GM19455 (cell line): ENCODE results near the gene MSH3.
A peak's percentile ranks its signal among the peaks of the same experiment; 100 is the strongest.
"Not testable (repeated sequence)": the region's sequence is repeated elsewhere in the genome, so short reads cannot be mapped to it uniquely, and the experiment has no call there.

ENCODE experiments used
- ATAC-seq: cut with Tn5 transposase; IDR thresholded peaks from one replicate; pipeline ENCODE4 v1.9.1; 2021; ENCODE audit not compliant: unreplicated experiment

The MSH3 gene

DNA sequence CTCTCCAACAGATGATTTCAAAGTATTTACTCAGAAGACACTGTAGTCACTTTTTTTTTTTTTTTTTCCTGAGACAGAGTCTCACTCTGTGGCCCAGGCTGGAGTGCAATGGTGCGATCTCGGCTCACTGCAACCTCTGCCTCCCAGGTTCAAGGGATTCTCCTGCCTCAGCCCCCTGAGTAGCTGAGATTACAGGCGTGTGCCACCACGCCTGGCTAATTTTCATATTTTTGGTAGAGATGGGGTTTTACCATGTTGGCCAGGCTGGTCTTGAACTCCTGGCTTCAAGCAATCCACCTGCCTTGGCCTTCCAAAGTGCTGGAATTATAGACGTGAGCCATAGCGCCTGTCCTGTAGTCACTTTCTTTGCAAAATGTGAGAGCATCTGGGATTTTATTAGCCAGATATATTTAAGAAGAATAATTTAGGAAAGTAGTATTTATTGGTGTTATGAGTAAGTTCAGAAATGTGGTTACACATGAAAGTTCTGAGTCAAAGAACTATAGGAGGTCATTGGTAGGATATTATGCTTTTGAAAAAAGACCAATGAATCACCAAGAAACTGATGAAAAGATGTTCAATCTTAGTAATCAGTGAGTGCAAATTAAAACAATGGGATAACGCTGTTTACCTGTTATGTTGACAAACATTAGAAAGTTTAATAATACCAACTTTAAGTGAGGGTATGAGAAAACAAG is 135.0 kb downstream of the MSH3 start:
- ATAC-seq: not testable (repeated sequence)

DNA sequence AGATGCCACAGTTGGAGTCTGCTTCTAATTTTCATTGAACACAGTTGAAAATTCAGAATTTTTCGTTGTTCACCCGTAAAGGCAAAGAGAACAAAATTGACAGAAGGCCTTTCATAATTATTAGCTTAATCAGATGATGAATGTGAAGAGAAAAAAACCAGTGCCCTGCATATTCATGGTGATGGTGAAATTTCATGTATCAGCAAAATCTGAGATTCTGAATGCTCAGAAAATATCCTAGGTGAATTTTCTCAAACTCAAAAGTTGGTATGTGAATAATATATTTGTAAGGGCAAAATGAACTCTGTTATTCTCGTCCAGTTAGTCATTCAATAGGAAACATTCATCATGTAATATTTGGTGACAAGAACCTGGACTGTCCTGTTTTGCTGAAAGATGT is 136.2 kb downstream of the MSH3 start:
- ATAC-seq: no peak

DNA sequence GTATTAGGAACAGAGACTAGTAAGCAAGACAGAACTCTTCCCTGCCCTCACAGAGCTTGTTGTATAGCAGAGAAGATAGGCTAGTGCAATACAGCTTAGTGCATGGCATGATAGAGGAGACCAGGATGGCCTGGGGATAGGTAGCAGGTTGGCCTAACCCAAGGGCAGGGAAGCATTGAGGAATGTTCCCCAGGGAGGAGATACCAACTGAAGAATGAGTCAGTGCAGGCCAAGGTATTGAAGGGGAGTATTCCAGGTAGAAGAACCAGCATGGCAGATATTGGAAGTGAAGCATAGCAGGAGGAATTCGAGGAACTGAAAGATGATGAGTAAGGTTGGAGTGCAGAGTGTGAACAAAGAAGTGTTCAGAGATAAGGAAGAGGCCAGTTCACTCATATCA is 138.9 kb downstream of the MSH3 start:
- ATAC-seq: no peak

DNA sequence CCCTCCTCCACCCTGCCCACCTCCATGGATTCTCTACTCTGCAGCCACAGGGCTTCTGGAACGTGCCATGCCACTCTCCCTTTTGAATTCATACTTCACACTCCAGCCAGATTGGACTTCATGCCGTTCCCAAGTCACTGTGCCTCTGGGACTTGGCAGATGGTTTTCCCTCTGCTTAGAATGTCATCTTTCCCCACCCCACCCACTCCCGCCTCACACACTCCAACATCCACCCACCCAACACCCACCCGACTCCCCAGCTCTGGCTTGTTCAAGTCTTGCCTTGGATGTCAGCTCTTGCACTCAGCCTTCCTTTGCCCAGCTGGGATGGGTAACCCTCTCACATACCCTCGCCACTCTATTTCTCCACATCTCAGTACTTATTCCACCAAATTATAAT is 142.4 kb downstream of the MSH3 start:
- no peak for ATAC-seq

DNA sequence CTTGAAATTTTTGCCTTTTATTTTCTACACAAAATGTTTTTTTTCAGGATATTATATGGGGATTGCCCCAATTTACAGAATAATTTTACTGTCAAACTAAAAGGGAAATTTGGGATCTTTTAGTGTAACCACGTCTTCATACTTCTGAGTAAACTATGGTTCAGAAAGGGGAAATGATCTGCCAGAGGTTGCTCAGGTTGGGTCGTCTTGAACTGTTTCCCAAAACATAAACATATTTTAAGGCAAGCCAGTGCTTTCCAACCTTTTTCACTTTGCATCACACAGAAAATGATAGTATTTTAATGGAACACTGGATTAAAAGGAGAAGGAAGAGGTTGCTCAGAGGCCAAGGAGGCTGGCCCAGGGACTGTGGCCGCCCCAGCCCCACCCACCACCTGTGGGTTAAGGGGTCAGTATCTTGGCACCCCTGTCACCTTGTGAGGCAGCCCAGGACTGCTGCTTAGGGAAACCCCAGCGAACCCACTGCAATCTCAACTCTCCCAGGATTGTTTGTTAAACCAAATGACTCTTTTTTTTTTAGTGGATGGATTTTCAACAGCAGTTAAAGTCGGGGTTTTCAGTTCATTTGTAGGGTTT is 143.1 kb downstream of the MSH3 start:
- no peak for ATAC-seq

DNA sequence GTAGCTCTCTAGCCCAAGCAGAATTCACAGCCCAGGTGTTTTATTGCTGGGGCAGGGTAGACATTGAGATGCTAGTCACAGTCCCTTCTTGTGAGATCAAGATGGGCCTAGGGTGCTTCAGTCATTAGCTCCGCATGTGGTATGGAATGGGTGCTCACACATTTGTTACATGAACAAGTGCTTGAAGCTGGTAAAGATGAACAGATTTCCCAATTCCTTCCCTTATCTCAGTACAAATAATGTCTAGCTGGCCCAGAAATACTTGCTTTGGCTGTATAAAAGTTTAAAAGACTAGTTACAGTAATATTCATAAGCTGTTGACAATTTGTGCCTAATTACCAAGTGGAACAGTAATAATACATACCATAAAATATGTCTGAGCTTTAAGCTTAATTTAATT is 143.7 kb downstream of the MSH3 start:
- no peak for ATAC-seq

DNA sequence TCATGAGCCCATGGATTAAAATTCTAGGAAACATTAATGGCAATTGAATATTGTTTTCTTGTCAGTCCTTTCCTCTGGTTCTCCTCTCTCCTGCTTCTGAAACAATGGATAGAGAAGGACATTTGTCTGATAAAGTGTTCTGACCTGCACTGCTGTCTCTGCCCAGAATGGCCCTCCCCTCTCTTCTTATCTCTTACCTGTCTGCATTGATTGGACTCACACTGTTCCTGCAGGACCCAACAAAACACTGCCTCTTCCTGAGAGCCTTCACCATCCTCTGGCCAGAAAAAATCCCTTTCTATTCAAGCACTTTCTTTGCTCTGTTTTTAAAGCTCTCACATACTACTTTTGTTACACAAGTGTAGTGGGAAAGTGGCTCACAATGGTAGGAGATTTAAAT is 144.2 kb downstream of the MSH3 start:
- no peak for ATAC-seq

DNA sequence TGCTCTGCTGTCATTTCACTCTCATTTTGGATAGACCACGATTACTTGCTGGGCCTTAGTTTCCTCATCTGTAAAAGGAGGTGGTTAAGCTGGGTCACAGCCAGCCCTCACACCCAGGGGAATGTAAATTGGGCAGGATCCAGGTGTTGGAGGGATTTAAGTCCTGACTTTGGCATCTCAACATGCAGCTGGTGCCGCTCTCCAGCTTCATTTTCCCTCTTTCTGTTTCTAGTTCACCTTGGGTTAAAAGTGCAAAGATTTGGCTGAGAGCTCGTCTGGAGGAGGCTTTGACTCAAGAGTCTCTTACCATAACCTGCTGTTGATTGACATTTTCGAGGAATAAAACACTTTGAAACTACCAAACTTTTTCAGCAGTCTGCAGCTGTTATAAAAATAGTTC is 144.6 kb downstream of the MSH3 start:
- no peak for ATAC-seq

DNA sequence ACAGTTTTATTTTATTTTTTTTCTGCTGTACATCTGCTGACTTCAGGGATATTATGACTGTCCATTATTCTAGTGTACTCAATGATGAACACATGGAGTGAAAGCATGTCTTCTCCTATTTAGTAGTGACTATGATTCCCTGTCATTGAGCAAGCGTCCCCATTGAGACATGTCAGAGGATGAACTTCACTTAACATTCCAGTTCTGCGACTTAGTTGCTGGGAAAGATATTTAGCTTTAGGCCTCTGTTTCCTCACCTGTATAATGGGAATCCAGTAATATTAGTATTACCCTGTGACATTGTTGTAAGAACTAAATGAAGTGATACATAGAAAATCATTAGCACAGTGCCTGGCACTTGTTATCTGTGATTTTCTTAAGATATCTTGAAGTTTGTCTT is 145.1 kb downstream of the MSH3 start:
- no peak for ATAC-seq

DNA sequence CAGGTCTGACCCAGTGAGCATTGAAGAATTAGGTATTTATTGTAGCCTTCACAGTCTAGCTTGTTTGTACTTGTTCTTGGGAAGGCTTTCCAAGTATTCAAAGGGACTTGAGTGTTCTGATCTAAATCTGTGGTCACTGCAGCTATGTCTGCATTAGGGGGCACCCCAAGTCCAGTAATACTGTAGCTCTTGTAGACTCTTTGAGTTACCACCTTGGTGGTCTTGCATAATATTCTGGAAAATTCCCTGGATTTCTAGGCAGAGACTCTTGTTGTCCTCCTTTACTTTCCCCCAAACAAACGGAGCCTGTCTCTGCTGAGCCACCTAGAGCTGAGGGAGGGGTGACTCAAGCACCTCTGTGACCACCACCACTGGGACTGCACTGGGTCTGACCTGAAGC is 149.9 kb downstream of the MSH3 start:
- no peak for ATAC-seq

DNA sequence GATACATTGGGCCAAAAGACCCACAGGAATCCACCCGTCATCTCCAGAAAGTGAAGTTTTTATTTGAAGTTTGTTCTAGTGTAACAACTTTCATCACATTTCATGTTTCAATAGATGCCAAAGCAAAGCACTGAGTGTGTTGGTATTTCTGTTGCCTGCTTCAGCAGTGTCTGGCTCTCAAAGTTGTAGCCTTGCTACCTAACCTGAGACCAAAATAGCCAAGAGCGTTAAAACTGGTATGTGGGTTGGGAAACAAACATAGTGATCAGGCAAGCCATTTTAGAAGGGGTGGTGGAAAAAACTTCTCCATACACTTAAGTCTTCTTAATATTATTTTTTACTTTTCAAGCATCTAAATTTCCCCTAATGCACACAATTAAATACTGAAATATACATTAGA is 150.6 kb downstream of the MSH3 start:
- no peak for ATAC-seq

DNA sequence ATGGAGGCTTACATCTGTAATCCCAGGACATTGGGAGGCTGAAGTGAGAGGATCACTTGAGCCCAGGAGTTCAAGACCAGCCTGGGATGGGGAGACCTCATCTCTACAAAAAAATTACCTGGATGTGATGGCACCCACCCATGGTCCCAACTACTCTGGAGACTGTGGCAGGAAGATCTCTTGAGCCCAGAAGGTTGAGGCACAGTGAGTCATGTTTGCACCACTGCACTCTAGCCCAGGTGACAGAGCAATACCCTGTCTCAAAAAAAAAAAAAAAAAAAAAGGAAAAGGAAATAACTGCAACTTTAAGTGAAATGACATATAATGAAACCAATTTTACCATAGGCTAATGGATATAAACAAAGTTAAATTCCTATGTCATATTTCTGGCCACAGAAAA is 152.5 kb downstream of the MSH3 start:
- ATAC-seq: no peak

DNA sequence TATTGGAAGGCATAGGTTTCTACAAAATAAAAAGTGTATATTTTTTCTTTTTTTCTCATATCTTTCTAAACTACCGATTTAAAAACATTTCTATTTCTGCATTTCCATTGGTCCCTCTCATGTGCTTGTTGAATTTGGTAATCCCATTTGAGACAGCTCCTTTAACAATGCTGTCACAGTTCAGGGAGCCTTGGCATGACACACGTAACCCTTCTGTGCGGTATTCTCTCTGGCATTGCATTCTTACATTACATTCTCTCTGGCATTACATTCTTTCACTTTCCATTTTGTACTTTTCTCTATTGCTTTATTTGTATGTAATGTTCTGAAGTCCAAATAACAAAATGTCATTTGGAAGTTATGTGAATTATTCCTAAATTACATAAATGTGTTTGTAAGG is 155.0 kb downstream of the MSH3 start:
- no peak for ATAC-seq

DNA sequence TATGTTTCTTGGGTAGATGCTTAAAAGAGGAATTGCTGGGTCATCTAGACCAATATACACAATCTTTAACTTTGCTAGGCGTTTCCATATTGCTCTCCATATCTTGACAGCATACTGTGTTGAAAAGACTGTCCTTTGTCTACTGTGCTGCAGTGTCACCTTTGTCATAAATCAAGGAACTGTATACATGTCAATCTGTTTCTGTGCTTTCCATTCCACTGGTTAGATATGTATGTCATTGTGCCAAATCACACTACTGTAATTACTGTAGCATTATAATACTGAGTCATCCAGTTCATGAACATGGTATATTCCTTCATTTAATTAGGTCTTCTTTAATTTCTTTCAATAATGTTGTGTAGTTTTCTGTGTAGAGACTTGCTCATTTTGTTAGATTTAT is 156.0 kb downstream of the MSH3 start:
- no peak for ATAC-seq

DNA sequence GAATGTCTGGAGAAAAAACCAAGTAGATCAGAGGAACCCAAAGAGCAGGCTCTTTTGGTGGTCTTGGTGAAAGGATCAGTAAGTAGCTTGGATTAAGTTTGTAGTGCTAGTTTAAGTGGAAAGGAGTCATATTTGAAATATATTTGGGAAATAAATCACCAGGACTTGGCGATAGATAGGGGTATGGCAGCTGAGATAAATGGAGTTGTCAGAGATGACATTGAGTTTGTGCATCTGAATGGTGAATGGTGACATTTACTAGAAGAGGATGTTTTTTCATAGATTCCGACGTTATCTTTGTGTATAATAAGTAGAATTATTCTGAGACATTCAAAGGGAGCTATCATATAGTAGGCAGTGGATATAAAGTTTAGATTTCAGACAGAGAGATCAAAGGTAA is 162.1 kb downstream of the MSH3 start:
- no peak for ATAC-seq

DNA sequence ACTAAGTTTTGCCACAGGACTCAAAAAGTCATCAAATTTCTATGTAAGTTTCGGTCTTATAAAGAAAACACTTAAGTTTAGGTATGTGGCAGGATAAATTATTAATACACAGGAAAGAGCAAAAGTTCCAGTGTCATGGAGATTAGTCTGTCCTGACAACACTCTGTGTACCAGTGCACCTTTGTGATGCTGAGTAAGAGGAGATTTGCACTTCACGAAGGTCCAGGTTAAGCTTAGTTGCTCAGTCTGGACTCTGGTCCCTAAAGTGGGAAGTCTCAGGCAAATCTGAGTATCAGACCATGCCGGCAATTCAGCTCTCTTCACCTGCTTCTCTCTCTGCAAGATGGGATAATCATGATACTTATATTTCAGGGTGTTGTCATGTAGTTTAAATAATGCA is 166.2 kb downstream of the MSH3 start:
- no peak for ATAC-seq

DNA sequence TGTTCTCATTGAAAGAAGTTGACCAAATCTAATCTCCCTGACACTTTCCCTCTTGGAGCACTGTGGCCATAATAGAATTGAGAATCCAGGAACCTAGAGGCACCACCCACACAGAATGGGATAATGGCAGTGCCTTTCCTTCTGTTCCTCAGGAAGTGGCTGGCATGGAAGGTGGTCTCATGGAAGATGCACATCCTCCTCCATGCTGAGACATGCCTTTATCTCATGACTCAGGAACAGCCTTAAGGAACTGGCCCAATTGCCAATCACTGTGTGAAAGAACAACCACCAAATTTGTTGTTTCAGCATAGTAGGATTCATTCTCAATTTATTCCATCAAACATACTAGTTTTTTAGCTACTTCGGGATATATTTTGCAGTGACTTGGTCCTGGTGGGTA is 168.2 kb downstream of the MSH3 start:
- no peak for ATAC-seq

DNA sequence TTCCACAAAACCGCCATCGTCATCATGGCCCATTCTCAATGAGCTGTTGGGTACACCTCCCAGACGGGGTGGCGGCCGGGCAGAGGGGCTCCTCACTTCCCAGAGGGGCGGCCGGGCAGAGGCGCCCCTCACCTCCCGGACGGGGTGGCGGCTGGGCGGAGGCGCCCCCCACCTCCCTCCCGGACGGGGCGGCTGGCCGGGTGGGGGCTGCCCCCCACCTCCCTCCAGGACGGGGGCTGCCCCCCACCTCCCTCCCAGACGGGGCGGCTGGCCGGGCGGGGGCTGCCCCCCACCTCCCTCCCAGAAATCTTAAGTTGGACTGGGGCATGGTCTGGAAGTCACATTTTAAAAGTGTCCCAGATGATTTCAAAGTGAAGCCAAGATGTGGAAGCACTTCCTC is 169.7 kb downstream of the MSH3 start:
- not testable (repeated sequence) for ATAC-seq

DNA sequence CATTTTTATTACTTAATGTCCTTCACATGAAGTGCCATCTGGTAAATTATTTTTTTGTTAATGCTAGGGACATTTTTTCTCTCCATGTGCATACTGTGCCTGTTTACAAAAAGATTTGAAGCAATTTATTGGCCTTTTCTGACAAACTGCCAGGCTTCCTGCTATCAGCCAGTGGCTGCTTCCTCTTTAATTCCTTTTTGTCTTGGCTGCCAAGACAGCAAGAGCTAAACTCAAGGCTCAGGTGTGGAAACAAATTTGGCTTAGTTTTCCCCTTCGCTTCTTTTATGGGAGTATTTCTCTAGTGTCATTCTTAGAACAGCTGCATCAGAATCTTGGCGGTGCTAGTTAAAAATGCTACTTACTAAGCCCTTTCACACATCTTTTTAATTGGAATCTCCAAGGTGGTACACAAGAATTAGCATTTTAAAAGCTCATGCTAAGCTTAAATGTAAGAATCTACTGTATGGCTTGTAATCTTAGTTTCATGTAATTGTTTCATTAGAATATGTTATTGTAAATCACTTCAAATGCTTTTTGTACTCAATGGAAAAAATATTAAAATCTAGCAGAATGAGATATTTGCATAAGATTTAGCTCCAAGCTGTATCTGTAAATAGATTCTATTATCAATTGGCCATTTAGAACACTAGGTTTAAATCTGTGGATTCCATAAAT is 171.5 kb downstream of the MSH3 start:
- no peak for ATAC-seq

DNA sequence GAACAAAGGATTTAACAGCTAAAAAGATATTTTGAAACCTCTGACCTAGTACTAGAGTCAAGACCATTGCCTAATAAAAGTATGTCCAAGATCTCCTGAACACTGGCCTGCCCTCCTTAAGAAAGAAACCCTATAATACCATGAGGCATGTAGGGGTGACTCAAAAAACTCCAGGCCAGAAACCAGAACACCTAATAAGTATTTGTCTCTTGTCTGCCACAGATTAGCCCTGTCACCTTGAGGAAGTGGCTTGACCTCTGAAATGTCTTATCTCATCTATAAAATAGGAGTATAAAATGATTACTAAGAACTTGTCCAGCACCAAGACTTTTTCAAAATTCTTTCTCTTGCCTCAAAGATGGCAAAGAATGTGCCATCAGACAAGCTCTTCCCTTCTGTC is 180.3 kb downstream of the MSH3 start:
- ATAC-seq: no peak

DNA sequence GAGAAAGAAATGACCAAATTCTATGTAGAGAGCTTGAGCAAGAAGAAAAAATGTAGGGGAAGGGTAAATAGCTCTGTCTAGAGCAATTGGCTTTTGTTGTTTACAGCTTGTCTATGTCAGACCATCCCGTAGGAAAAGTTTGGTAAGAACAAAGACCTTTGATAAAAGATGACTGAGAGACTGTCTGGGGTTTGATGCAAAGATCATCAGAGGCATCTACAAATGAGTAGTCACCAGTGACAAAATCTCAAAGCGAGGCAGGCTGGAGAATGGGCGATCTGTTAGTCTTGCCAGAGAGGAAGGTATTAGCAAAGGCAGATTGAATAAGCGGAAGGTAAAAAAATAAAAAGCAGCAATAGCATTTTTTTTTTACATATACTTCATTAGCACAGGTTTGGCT is 180.7 kb downstream of the MSH3 start:
- no peak for ATAC-seq

DNA sequence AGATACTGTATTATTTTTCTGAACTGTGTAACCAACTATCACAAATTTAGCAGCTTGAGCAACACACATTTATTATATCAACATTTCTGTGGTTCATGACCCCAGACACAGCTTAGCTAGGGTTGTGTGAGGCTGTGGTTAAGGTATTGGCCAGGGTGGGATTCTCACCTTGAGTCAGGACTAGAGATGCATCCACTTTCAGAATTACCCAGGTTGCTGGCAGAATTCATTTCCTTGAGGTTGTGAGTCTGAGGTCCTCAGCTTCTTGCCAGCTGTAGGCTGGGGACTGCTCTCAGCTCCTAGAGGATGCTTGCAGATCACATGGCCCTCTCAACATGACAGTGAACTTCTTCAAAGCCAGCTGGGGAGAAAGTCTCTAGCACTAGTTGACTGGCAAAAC is 183.2 kb downstream of the MSH3 start:
- peak; percentile 90 for ATAC-seq
